ENCODE data around the gene WAC. TPM values are rescaled to one million over a fixed set of nuclear protein-coding genes. Genes with fewer than 3 reads are reported as not detected.

The WAC gene
- total RNA-seq, 1 experiment from 2014 or later = 196 TPM

GRCh38 chr10:28523725-28524252 lies 9.1 kb upstream of the WAC start:
- peaks cover 22% of the 10 kb centered on the region for H3K9me3 Mint-ChIP-seq (ENCODE audit: unreplicated experiment)
- TF ChIP-seq, protein P1, sequence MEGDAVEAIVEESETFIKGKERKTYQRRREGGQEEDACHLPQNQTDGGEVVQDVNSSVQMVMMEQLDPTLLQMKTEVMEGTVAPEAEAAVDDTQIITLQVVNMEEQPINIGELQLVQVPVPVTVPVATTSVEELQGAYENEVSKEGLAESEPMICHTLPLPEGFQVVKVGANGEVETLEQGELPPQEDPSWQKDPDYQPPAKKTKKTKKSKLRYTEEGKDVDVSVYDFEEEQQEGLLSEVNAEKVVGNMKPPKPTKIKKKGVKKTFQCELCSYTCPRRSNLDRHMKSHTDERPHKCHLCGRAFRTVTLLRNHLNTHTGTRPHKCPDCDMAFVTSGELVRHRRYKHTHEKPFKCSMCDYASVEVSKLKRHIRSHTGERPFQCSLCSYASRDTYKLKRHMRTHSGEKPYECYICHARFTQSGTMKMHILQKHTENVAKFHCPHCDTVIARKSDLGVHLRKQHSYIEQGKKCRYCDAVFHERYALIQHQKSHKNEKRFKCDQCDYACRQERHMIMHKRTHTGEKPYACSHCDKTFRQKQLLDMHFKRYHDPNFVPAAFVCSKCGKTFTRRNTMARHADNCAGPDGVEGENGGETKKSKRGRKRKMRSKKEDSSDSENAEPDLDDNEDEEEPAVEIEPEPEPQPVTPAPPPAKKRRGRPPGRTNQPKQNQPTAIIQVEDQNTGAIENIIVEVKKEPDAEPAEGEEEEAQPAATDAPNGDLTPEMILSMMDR (IDR thresholded peaks at IDR 0.05; ENCODE audit: insufficient read depth in 1 of 2, low read depth in 1 of 2, low read length in 1 of 2, severe bottlenecking in 1 of 2, unreplicated experiment in 1 of 2) = no peak
- POLR2A ChIA-PET = interaction anchor here (0.6 kb wide), 1 partner anchor 9 kb away, joined by 3 read pairs; the partner anchor contains the start of gene WAC

GRCh38 chr10:28530751-28531150 lies 2.2 kb upstream of the WAC start:
- intact Hi-C loops (cut with micrococcal nuclease; ENCODE audit: unreplicated experiment) = loop anchor here (5.0 kb wide), 1 partner anchor 57 kb away; no protein-coding TSS in a partner anchor
- no peak overlapping the region for H3K4me3 ChIP-seq (ENCODE audit: low read depth, low read length)
- Mint-ChIP-seq H3K4me3 (ENCODE audit: unreplicated experiment) (no peak overlapping the region), H3K9me3 (ENCODE audit: unreplicated experiment) (no peaks in the 10 kb centered on the region), H3K4me1 (ENCODE audit: low read depth, unreplicated experiment) (peaks cover 29% of the 10 kb centered on the region), H3K36me3 (ENCODE audit: insufficient read depth, unreplicated experiment) (peaks cover 40% of the 10 kb centered on the region), H3K27me3 (ENCODE audit: insufficient read depth, unreplicated experiment) (no peaks in the 10 kb centered on the region), H3K27ac (ENCODE audit: unreplicated experiment) (no peak overlapping the region)
- 0 out of 2 replicates have a peak, but pooled peaks cover 1% of the 10 kb centered on the region for H3K36me3 ChIP-seq (ENCODE audit: control insufficient read depth, insufficient read depth, low read length)
- no peaks in the 10 kb centered on the region for H3K27me3 ChIP-seq (replicated peaks; ENCODE audit: control insufficient read depth, insufficient read depth, low read length)
- DNase-seq = no peak
- H3K9me3 ChIP-seq = no peaks in the 10 kb centered on the region
- TF ChIP-seq, protein P1 (IDR thresholded peaks at IDR 0.05; ENCODE audit: insufficient read depth in 1 of 2, low read depth in 1 of 2, low read length in 1 of 2, severe bottlenecking in 1 of 2, unreplicated experiment in 1 of 2) = no peak
- ChIA-PET CTCF (no interaction called here), POLR2A (interaction anchor here (0.5 kb wide), 1 partner anchor 28 kb away, joined by 5 read pairs; no protein-coding TSS in a partner anchor)
- no TSS peak for BruUV-seq (replicated peaks)
- H3K4me1 ChIP-seq = peaks cover 16% of the 10 kb centered on the region

More at GRCh38 chr10:28523725-28524252, 9.1 kb upstream of the WAC start:
- BruUV-seq (replicated peaks) = TSS peak; percentile 29
- DNase-seq = no peak
- CTCF ChIA-PET = no interaction called here
- no peak overlapping the region for H3K4me3 ChIP-seq (ENCODE audit: low read depth, low read length)
- Mint-ChIP-seq H3K27ac (ENCODE audit: unreplicated experiment) (no peak overlapping the region), H3K36me3 (ENCODE audit: insufficient read depth, unreplicated experiment) (peaks cover 22% of the 10 kb centered on the region), H3K27me3 (ENCODE audit: insufficient read depth, unreplicated experiment) (no peaks in the 10 kb centered on the region), H3K4me3 (ENCODE audit: unreplicated experiment) (no peak overlapping the region), H3K4me1 (ENCODE audit: low read depth, unreplicated experiment) (peaks cover 12% of the 10 kb centered on the region)
- H3K27me3 ChIP-seq (replicated peaks; ENCODE audit: control insufficient read depth, insufficient read depth, low read length) = no peaks in the 10 kb centered on the region
- intact Hi-C loops (cut with micrococcal nuclease; ENCODE audit: unreplicated experiment) = no loop called here
- no peaks in the 10 kb centered on the region for H3K36me3 ChIP-seq (ENCODE audit: control insufficient read depth, insufficient read depth, low read length)
- peaks cover 21% of the 10 kb centered on the region for H3K9me3 ChIP-seq
- no peaks in the 10 kb centered on the region for H3K4me1 ChIP-seq

DNA sequence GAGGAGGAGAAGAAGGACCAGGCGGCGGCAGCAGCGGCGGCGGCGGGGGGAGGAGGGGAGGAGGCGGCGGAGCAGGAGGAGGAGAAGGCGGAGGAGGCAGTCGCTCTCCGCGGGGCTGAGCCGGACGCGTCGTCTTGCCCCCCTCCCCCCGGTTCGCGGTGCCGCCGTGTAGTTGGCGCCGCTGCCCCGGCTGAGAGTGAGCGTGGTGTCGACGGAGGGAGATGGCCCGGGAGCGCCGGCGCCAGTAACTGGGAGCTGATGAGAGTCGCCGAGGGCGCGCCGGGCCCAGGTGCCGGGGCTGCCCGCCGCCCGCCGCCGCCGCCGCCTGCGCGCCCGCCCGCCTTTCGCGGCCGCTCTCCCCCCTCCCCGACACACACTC lies 257 bp downstream of the WAC start:
- Histone ChIP-seq H3K36me3 (ENCODE audit: control insufficient read depth, insufficient read depth, low read length) (peaks cover 5% of the 10 kb centered on the region; the same call in 1 of the 2 replicates), H3K9me3 (no peaks in the 10 kb centered on the region), H3K4me1 (peaks cover 16% of the 10 kb centered on the region), H3K4me3 (ENCODE audit: low read depth, low read length) (peak overlapping the region; percentile 98), H3K27me3 (replicated peaks; ENCODE audit: control insufficient read depth, insufficient read depth, low read length) (no peaks in the 10 kb centered on the region)
- H3K27me3 Mint-ChIP-seq (ENCODE audit: insufficient read depth, unreplicated experiment) = no peaks in the 10 kb centered on the region
- POLR2A ChIA-PET = interaction anchor here (0.5 to 1.6 kb wide), 8 partner anchors 9 to 1900 kb away, joined by 3 to 16 read pairs (median 4); no protein-coding TSS in a partner anchor
- no TSS peak for BruUV-seq (replicated peaks)
- intact Hi-C loops (cut with micrococcal nuclease; ENCODE audit: unreplicated experiment) = loop anchor here (5.0 kb wide), 1 partner anchor 54 kb away; no protein-coding TSS in a partner anchor
- DNase-seq = no peak
- peaks cover 24% of the 10 kb centered on the region for H3K4me1 Mint-ChIP-seq (ENCODE audit: low read depth, unreplicated experiment)
- peak overlapping the region; percentile 100 for H3K4me3 Mint-ChIP-seq (ENCODE audit: unreplicated experiment)
- peaks cover 65% of the 10 kb centered on the region for H3K36me3 Mint-ChIP-seq (ENCODE audit: insufficient read depth, unreplicated experiment)
- peak overlapping the region; percentile 100 for H3K27ac Mint-ChIP-seq (ENCODE audit: unreplicated experiment)
- CTCF ChIA-PET = interaction anchor here (0.6 to 1.0 kb wide), 4 partner anchors 21 to 167 kb away, joined by 3 to 8 read pairs (median 6); no protein-coding TSS in a partner anchor
- TF ChIP-seq, protein P1 (IDR thresholded peaks at IDR 0.05; ENCODE audit: insufficient read depth in 1 of 2, low read depth in 1 of 2, low read length in 1 of 2, severe bottlenecking in 1 of 2, unreplicated experiment in 1 of 2) = no peak
- H3K9me3 Mint-ChIP-seq (ENCODE audit: unreplicated experiment) = no peaks in the 10 kb centered on the region

Data from Caco-2 (cell line).